HepG2 (cell line): ENCODE data around the gene PIEZO1. TPM values are rescaled to one million over a fixed set of nuclear protein-coding genes. Genes with fewer than 3 reads are reported as not detected.

Experiments
- CBX5 ChIP-seq: sonication (generic); formaldehyde crosslinking; IDR thresholded peaks from 2 replicates; pipeline ENCODE4 v1.4.0; 2020; ENCODE audit warnings: missing genetic modification reagents, borderline replicate concordance
- CREB1 ChIP-seq, 2 experiments: fragments of 450-650 bp in 1 of 2; IDR thresholded peaks; 2 replicates each; pipeline ENCODE4 v1.6.1; 2016 to 2017; ENCODE audit warnings: control low read depth in 1 of 2, mild to moderate bottlenecking in 1 of 2, missing compliant biosample characterization in 1 of 2, missing genetic modification characterization in 1 of 2
- DR1 ChIP-seq: sonication (generic); formaldehyde crosslinking; IDR thresholded peaks from 2 replicates; pipeline ENCODE4 v1.8.0; 2021; ENCODE audit warnings: mild to moderate bottlenecking, missing genetic modification reagents, inconsistent platforms
- EED ChIP-seq: sonication (generic); formaldehyde crosslinking; IDR thresholded peaks from 2 replicates; pipeline ENCODE4 v1.5.0; 2020; ENCODE audit warnings: mild to moderate bottlenecking, missing genetic modification reagents
- IKZF1 ChIP-seq: fragments of 450-650 bp; IDR thresholded peaks from 2 replicates; pipeline ENCODE4 v1.7.1; 2016
- JUND ChIP-seq: sonication (generic); formaldehyde crosslinking; IDR thresholded peaks from 2 replicates; pipeline ENCODE4 v1.8.0; 2022; ENCODE audit warnings: mild to moderate bottlenecking, missing genetic modification reagents
- NFE2L1 ChIP-seq: sonication (generic); formaldehyde crosslinking; IDR thresholded peaks from 2 replicates; pipeline ENCODE4 v1.4.0; 2020; ENCODE audit warnings: missing genetic modification reagents, mild to moderate bottlenecking, borderline replicate concordance
- NR2F1 ChIP-seq, 2 experiments: fragments of 450-650 bp in 1 of 2; formaldehyde crosslinking in 1 of 2; IDR thresholded peaks; 2 replicates each; pipeline versions ENCODE4 v1.5.0 to v1.6.1; 2016 to 2020; ENCODE audit warnings: mild to moderate bottlenecking in 1 of 2, missing compliant biosample characterization in 1 of 2, missing genetic modification reagents in 1 of 2, moderate library complexity in 1 of 2
- PLSCR1 ChIP-seq: sonication (generic); formaldehyde crosslinking; IDR thresholded peaks from 2 replicates; pipeline ENCODE4 v1.5.0; 2020; ENCODE audit warnings: missing genetic modification reagents, mild to moderate bottlenecking, borderline replicate concordance
- ZBED4 ChIP-seq: sonication (generic); formaldehyde crosslinking; IDR thresholded peaks from 2 replicates; pipeline ENCODE4 v1.4.0; 2020; ENCODE audit warnings: missing genetic modification reagents, borderline replicate concordance
- ZNF225 ChIP-seq: sonication (generic); formaldehyde crosslinking; IDR thresholded peaks from 2 replicates; pipeline ENCODE4 v1.4.0; 2020; ENCODE audit warnings: mild to moderate bottlenecking, missing genetic modification reagents
- ZNF468 ChIP-seq: sonication (generic); formaldehyde crosslinking; IDR thresholded peaks from 2 replicates; pipeline ENCODE4 v1.8.0; 2022; ENCODE audit warnings: mild to moderate bottlenecking, moderate library complexity, missing genetic modification reagents
- ZNF703 ChIP-seq: sonication (generic); formaldehyde crosslinking; IDR thresholded peaks from 2 replicates; pipeline ENCODE4 v1.5.1; 2020; ENCODE audit warnings: missing genetic modification reagents, mild to moderate bottlenecking, moderate library complexity, borderline replicate concordance
- polyA plus RNA-seq, 8 experiments: library from polyadenylated mRNA; depleted of rRNA in 3 of 8; stranded (reverse) in 7 of 8; unstranded in 1 of 8; fragments of >200 nt; fragmentation: Illumina TruSeq in 4 of 8; extraction: Trizol in 4 of 8; gene quantifications; 2 replicates each; pipeline versions ENCODE4 v1.2.1 to v1.2.3, GENCODE V29; 2011 to 2016; ENCODE audit warnings: low read depth in 4 of 8, missing spikeins in 1 of 8, mixed read lengths in 1 of 8; ENCODE audit not compliant: insufficient read depth in 1 of 8
- total RNA-seq, 5 experiments: library from RNA; depleted of rRNA; stranded (reverse); fragments of >200 nt; fragmentation: Illumina TruSeq; extraction: Trizol; gene quantifications; 2 replicates each; pipeline ENCODE4 v1.2.3, GENCODE V29; 2016; ENCODE audit warnings: low read depth in 1 of 5
- TF ChIP-seq, protein P1 (sequence below): sonication (generic); formaldehyde crosslinking; IDR thresholded peaks from 2 replicates; pipeline ENCODE4 v1.4.0; 2020; ENCODE audit warnings: mild to moderate bottlenecking, low read depth, missing genetic modification reagents
- TF ChIP-seq, protein P2 (sequence below): sonication (generic); formaldehyde crosslinking; IDR thresholded peaks from 2 replicates; pipeline ENCODE4 v1.4.0; 2020; ENCODE audit warnings: mild to moderate bottlenecking, missing genetic modification reagents
- TF ChIP-seq, protein P3 (sequence below): sonication (generic); formaldehyde crosslinking; IDR thresholded peaks from 2 replicates; pipeline ENCODE4 v1.8.0; 2022; ENCODE audit warnings: mild to moderate bottlenecking, missing genetic modification reagents, borderline replicate concordance

Gene PIEZO1
- total and polyA plus RNA-seq, 2 of the 13 experiments (the other 11 are each of a cell fraction or from before 2014, with no cell fraction given), result 67.9 to 85.0 TPM

DNA sequence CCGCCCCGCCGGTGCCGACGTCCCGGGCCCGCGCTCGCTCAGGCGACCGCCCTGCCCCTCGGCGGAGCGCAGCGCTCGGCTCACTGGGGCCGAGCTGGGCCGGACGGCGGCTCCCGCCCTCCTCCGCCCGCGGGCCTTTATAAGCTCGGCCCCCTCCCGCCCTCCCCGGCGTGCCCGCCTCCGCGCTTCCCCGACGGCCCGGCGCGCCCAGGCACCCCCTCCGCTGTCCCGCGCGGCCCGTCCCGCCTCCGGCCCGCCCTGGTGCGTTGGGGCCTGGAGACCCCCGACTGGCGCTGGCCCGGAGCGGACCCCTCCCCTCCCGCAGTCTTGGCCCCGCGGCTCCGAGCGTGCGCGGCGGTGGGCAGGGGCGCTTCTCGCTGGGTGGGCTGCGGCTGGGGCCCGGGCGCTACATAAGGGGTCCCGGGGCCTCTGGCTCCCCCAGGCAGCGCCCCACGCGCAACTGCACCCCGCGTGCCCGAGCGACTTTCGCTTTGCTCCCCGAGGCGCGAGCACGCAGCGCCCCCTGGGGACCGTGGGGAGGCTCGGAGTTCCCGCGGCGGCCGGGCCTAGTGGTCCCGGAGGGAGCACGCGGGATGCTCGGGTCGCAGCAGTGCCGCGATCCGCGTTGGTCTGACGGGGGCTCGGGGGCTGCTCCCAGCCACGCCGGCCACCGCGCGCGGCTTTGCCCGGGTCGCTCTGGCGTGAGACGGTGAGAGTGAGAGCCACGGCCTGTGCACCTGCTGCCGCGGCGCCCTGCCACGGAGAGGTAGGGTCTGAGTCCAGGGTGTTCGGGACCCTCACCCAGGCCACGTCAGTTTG, at the start of gene PIEZO1 (continued):
- TF ChIP-seq NR2F1 (CRISPR knock-in tag; IDR thresholded peaks at IDR 0.05), result no peak; a peak in 1 of 4 replicates
- no peak for TF ChIP-seq IKZF1
- peak; percentile 15; the same call in 1 of the 2 replicates for TF ChIP-seq JUND (CRISPR knock-in tag)
- TF ChIP-seq ZNF468 (CRISPR knock-in tag), result no peak
- peak; percentile 63 for TF ChIP-seq ZBED4 (CRISPR knock-in tag)
- TF ChIP-seq, protein P1, sequence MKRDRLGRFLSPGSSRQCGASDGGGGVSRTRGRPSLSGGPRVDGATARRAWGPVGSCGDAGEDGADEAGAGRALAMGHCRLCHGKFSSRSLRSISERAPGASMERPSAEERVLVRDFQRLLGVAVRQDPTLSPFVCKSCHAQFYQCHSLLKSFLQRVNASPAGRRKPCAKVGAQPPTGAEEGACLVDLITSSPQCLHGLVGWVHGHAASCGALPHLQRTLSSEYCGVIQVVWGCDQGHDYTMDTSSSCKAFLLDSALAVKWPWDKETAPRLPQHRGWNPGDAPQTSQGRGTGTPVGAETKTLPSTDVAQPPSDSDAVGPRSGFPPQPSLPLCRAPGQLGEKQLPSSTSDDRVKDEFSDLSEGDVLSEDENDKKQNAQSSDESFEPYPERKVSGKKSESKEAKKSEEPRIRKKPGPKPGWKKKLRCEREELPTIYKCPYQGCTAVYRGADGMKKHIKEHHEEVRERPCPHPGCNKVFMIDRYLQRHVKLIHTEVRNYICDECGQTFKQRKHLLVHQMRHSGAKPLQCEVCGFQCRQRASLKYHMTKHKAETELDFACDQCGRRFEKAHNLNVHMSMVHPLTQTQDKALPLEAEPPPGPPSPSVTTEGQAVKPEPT (CRISPR knock-in tag), result 0 out of 2 replicates have a peak, but pooled peaks have one; percentile 51
- TF ChIP-seq, protein P2, sequence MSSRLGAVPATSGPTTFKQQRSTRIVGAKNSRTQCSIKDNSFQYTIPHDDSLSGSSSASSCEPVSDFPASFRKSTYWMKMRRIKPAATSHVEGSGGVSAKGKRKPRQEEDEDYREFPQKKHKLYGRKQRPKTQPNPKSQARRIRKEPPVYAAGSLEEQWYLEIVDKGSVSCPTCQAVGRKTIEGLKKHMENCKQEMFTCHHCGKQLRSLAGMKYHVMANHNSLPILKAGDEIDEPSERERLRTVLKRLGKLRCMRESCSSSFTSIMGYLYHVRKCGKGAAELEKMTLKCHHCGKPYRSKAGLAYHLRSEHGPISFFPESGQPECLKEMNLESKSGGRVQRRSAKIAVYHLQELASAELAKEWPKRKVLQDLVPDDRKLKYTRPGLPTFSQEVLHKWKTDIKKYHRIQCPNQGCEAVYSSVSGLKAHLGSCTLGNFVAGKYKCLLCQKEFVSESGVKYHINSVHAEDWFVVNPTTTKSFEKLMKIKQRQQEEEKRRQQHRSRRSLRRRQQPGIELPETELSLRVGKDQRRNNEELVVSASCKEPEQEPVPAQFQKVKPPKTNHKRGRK (CRISPR knock-in tag), result 0 out of 2 replicates have a peak, but pooled peaks have one; percentile 40
- TF ChIP-seq, protein P3, sequence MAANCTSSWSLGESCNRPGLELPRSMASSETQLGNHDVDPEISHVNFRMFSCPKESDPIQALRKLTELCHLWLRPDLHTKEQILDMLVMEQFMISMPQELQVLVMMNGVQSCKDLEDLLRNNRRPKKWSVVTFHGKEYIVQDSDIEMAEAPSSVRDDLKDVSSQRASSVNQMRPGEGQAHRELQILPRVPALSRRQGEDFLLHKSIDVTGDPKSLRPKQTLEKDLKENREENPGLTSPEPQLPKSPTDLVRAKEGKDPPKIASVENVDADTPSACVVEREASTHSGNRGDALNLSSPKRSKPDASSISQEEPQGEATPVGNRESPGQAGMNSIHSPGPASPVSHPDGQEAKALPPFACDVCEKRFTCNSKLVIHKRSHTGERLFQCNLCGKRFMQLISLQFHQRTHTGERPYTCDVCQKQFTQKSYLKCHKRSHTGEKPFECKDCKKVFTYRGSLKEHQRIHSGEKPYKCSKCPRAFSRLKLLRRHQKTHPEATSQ (CRISPR knock-in tag), result 0 out of 2 replicates have a peak, but pooled peaks have one; percentile 54
- 0 out of 2 replicates have a peak, but pooled peaks have one; percentile 57 for TF ChIP-seq CBX5 (CRISPR knock-in tag)
- no peak for TF ChIP-seq CREB1 (IDR thresholded peaks at IDR 0.05)
- no peak for TF ChIP-seq CREB1 (CRISPR knock-in tag; IDR thresholded peaks at IDR 0.05)
- TF ChIP-seq ZNF703 (CRISPR knock-in tag), result no peak
- peak; percentile 97 for TF ChIP-seq EED (CRISPR knock-in tag)
- peak; percentile 89; the same call in 1 of the 2 replicates for TF ChIP-seq ZNF225 (CRISPR knock-in tag)
- TF ChIP-seq PLSCR1 (CRISPR knock-in tag), result no peak
- no peak; the same call in 1 of the 2 replicates for TF ChIP-seq NFE2L1 (CRISPR knock-in tag)
- peak; percentile 32; the same call in 1 of the 2 replicates for TF ChIP-seq DR1
